NCI-H345 treated with DMSO at 0.1 percent for 48 hours (cell line): ENCODE data around the gene ZRSR2.
A peak's percentile ranks its signal among the peaks of the same experiment; 100 is the strongest.
"Not testable (repeated sequence)": the region's sequence is repeated elsewhere in the genome, so short reads cannot be mapped to it uniquely, and the experiment has no call there.

ENCODE experiments used
- DNase-seq: peaks from one replicate; lab custom pipeline; 2025; ENCODE audit not compliant: unreplicated experiment; lab: John Stamatoyannopoulos, UW

The ZRSR2 gene, protein sequence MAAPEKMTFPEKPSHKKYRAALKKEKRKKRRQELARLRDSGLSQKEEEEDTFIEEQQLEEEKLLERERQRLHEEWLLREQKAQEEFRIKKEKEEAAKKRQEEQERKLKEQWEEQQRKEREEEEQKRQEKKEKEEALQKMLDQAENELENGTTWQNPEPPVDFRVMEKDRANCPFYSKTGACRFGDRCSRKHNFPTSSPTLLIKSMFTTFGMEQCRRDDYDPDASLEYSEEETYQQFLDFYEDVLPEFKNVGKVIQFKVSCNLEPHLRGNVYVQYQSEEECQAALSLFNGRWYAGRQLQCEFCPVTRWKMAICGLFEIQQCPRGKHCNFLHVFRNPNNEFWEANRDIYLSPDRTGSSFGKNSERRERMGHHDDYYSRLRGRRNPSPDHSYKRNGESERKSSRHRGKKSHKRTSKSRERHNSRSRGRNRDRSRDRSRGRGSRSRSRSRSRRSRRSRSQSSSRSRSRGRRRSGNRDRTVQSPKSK

DNA sequence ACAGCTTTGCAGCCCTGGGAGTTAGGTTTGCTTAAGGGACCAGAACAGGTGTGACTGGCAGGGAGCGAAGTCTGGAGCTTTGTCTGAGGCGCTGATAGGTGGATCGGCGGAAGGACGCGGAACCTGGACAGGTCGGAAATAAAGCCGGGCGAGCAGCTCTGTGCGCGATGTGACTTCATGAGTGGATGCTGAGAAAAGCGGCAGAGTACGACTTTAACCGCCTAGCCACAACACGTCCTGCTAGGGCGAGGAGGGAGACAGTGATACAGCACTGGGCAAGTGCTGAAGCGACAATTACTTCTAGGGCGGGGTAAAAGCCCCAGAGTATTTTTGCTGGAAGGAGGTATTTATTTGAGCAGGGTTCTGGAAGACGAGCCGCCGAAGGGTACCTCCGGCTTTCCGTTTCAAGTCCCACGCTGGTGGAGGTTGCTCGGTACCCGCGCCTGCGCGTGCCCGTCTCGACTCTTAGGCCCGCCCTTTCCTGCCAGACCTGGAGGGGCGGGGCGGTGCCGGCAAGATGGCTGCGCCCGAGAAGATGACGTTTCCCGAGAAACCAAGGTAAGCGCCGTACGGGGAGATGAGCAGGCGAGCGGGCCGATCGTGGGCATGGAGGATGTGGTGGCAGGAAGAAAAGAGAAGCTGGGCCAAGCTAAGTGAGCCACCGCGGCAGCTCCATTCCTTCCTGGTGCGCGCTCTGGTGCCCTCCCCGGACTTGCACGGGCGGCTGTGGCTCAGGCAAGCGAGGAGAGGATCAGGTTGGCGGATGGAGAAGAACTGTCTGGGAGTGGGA, at the start of gene ZRSR2:
Gene ZRSR2, plus strand, starts transcription at position 506 of the 790 bp plus-strand sequence. Its CDS starts 12 bp downstream, at position 518.
- peak; percentile 81 for DNase-seq

DNA sequence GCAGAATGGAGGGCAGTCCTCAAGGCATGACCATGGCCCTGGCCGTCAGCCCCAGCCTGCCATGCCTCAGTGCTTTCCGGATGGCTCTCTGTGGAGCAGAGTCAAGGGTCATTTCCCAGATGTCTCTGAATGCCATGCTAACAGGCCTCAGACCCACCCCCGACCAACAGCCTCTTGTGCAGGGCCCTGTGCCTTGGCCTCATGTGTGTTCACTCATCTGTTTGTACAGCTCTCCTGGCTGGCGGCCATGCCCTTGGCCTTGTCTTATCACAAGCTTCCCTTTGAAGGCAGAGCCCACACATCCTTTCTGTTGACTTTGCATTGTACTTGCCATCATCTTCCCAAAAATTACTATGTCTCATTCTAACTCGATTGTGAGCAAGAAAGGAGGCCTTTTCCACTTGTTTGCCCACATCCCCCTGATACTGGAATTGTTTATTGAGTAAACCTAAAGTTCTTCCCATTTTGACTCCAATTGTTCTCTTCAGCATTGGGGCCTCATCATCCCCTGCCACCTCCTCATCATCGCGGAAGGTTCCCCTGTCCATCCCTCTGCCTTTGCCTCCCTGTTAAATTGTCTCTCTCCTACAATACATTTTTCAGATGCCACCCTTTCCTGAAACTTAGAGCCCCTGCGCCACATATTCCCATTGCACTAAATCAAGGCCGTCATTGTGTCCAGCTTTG, 46.0 kb upstream of the ZRSR2 start:
- DNase-seq, result no peak

DNA sequence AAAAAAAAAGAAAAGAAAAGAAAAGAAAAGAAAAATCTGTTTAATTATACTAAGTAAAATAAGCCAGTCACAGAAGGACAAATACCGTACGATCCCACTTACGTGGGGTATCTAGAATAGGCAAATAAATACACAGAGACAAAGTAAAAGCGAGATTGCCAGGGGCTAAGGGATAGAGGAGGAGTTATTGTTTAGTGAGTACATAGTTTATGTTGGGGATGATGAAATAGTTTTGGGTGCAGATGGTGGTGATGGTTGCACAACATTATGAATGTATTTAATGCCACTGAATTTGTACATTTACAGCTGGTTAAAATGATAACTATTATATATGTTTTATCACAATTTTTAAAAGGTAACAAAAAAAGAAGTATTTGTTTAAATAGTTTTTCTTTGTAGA, 45.1 kb upstream of the ZRSR2 start:
- DNase-seq, result no peak

DNA sequence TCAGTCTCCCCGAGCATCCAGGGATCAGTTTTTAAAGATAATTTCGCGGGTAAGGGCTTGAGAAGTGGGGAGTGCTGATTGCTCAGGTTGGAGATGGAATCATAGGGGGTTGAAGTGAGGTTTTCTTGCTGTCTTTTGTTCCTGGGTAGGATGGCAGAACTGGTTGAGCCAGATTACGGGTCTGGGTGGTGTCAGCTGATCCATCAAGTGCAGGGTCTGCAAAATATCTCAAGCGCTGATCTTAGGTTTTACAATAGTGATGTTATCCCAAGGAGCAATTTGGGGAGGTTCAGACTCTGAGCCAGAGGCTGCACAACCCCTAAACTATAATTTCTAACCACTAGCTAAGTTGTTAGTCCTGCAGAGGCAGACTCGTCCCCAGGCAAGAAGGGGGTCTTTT, 43.6 kb upstream of the ZRSR2 start:
- not testable (repeated sequence) for DNase-seq

DNA sequence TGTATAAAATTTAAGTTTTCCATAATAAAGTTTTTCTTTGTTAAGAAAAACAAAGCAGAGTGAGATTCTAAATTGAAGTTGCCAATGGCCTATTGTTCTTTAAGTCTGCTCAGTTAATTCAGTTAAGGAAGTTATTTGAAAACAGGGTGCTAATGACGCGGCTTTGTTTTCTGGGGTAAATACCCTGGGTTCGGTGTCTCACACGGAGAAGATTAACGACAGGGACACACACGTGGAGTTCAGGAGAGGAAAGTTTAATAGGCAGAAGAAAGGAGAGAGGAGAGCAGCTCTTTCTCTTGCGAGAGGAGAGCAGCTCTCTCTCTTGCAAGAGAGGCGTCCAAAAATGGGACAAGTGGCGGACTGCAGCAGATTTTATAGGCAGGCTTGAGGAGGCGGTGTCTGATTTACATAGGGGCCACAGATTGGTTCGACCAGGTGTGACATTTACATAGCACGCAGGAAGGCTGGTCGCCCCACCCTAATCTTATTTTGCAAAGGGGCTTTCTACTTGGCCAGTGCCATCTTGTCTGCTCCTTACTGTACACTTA, 42.6 kb upstream of the ZRSR2 start:
- no peak for DNase-seq

DNA sequence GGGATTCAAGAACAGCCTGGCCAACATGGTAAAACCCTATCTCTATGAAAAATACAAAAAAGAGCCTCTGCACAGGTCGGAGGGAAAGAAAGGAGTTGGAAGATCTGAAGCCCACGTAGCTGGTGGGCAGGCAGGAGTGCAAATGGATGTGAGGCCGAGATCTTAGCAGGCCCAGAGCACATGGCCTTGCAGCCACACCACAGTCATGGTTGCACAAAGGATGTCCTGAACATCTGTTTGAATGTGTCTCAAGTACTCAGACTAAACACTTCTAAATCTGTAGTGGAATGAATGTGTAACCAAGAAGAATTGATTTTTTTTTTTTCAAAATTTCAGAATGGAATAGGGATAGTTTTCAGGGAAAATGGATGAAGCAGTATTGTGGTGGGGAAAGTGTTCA, 41.4 kb upstream of the ZRSR2 start:
- no peak for DNase-seq

DNA sequence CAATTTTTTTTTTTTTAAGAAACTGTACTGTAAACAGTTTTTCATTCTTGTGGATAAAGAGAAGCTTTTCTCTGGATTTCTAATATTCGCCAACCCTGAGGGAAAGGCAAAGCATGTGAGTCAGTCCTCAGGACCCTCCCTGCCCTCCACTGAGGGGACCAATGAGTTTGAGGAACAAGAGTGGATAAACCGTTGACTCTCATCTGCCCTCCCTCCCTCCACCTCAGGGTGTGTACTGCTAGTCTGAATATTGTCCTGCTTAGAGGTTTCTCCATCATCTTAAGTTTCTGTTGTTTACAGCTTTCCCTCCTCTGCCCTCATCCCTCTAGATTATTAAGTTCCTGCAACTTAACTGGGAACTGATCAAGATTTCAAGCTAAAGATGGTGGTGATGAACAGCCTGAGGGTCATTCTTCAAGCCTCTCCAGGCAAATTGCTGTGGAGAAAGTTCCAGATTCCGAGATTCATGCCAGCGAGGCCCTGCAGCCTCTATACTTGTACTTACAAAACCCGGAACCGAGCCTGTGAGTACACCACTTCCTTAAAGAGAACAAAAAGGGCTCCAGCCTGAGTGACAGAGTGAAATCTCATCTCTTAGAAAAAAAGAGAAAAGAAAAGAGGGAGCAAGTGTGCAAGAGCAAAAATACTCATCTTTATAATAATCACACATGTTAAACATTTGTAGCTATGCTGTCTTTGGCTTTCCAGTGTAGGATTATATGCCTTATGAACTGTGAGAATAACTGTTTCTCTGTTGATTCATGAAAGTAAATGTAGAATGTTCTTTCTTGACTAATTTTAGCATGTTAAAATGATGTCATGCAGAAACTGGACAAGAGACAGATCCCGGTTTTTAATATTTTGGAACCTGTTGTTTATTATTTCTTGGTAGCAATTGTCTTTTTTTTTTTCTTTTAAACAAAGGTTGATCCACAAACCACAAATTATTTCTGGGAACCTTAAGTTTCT, 40.4 kb upstream of the ZRSR2 start:
- DNase-seq, result no peak

DNA sequence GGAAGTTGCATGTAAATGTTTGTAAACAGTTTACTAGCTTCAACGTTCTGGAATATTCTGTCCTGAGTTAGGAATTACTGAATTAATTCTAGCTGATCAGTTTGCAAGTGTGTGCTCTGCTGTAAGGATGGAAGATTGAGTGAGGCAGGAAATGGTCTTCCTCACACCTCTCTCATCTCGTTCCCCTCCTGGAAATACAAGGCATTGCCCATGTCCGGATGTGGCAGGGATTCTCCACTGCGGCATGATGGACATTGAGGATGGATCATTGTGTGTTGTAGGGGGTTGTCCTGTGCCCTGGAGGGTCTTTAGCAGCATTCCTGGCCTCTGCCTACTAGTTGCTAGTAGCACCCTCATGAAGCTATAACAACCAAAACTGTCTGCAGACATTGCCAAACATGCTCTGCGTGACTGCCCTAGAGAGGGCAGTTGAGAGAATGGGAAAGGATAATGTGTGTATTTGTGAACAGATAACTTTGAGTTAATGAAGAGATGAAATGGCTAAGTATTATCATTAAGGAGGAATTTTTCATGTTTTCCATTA, 39.6 kb upstream of the ZRSR2 start:
- no peak for DNase-seq

DNA sequence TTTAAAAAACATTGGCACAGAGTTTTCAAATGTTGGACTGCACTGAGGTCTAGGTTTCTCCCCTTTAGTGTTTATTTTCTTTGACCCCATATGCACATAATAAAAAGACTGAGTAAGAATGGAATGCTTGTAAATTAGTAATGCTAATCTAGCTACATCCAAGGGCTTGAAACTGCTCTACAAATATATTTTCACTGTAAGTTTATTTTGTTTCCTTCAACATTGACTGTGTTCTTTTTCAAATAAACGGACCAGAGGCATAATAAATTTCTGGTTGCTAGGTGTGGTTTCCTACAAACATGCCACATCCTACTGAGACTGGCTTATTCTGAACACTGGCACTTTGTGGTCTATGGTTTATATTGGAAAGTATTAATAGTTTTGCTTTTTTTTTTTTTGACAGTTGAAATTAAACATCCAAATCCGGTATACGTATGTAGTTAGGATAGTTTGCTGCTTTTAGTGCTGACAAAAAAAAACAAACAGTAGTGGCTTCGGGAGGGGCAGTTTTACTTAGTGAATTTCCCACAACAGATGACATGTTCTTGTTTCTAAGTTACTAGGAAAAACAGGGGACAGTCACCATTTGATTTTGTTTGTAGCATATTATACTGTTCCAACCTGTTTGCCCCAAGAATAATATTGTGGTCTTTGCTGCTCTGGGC, 39.0 kb upstream of the ZRSR2 start:
- DNase-seq, result no peak

DNA sequence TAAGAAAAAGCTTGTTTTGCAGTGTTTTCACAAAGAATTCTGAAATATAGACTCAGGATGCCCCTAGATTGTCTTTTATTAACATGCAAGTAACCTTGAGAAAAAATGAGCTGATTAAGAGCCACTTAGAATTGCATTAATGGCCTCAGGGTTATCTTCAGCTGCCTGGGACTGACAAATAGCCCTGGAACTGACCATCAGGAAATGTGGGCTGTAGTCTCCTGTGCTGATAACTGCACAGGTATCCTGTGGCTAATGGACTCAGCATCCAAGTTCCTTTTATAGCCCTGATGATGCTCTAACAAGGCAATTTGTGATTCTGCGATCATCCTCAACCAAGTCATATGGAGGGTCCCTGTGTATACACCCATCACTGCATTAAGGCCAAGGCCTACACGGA, 35.2 kb upstream of the ZRSR2 start:
- no peak for DNase-seq

DNA sequence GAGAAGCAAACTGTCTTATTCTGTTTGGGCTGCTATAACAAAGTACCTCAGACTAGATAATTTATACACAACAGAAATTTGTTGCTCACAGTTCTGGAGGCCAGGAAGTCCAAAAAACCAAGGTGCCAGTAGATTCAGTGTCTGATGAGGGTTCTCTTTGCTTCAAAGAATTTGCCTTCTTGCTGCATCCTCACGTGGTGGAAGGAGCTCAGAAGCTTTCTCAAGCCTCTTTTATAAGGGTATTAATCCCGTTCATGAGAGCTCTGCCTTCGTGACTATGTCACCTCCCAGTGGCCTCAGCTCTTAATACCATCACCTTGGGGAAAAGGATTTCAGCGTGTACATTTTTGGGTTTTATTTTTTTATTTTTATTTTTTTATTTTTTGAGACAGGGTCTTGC, 32.1 kb upstream of the ZRSR2 start:
- no peak for DNase-seq

DNA sequence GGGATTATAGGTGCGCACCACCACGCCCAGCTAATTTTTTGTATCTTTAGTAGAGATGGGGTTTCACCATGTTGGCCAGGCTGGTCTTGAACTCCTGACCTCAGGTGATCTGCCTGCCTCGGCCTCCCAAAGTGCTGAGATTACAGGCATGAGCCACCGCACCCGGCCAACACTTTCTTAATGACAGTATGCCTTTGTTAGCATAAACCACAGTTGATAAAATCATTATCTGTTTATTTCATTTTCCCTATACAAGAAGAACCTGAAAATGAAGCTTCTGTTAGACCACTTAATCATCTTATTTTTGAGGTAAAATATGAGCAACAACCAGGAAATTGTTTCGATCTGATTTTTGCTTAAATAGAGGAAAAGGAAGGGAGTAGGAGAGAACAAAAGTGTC, 30.4 kb upstream of the ZRSR2 start:
- DNase-seq, result not testable (repeated sequence)

DNA sequence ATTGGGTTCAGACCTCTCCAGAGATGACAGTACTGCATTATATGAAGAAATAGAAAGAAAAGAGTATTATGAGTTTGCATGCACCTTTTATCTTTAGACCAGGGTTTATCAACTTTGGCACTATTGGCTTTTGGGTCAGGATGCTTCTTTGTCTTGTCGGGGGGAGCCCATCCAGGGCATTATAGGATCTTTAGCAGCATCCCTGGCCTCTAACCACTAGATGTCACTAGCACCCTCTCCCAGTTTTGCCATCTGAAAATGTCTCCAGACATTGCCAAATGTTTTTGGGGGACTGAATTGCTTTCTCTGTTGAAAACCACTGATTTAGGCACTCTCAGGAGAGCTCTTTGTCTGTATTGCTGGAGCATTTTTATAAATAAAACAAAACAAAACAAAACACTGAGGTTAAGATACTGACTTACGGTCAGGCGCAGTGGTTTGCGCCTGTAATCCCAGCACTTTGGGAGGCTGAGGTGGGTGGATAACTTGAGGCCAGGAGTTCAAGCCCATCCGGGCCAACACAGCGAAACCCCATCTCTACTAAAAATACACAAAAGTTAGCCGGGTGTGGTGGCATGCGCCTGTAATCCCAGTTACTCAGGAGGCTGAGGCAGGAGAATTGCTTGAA, 28.6 kb upstream of the ZRSR2 start:
- no peak for DNase-seq

DNA sequence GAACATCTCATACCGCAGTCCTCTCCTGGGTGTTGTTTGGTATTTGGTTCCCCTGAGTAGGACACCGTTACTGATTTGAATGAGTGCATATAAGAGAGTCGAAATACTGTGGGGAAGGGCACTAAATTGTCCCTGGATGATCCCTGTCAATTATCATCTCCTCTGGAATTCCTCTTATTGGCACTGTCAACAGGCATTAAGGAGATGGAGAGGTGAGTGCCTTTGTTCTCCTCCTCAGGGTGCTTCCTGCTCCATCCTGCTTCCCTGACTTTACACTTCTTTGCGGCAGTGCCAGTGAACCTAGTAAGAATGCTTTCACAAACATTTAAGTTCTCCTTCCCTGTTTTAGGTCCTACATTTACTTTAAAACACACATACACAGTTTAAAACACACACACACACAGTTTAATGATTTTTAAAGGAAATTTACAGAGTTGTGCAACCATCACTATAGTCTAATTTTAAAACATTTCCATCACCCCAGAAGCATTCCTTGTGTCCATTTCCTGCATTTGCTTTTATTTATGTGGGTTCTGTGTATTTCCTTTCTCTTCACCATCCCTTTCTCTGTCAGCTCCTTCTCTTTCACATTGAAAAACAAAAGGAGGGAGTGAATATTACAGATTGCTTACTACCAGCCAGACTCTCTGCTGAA, 20.9 kb upstream of the ZRSR2 start:
- no peak for DNase-seq

DNA sequence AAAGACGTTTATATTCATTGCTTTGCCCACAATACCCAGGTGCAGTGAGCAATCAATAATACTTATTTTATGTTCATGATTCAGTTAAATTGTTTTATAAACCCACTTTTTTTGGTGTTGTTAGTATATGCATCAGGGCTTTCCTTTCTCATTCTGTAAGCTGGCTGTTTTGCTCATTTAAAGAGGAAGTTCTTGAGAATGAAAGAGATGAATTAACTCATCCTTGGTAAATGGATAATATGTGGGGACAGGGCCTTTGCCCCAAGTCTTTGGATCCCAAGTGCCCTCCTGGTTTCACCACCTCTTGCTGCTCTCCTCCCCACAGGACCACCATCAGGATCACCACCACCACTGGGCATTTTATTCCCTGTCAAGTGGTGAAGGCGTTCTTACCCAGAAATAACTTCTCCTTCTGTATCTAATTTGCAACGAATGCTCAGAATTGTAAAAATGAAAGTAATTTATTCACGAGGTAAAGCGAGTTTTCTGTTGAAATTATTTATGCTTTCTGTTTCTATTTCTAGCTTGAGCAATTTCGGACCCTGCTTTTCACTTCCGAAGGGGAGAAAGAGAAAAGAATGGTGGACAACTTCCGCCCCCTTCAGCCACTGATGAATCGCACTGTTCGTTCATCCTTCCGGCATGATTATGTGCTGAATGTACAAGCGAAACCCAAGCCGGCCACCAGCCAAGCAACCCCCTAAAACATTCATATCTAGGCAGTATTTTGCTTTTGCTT, 8.2 kb upstream of the ZRSR2 start:
- DNase-seq, result no peak

DNA sequence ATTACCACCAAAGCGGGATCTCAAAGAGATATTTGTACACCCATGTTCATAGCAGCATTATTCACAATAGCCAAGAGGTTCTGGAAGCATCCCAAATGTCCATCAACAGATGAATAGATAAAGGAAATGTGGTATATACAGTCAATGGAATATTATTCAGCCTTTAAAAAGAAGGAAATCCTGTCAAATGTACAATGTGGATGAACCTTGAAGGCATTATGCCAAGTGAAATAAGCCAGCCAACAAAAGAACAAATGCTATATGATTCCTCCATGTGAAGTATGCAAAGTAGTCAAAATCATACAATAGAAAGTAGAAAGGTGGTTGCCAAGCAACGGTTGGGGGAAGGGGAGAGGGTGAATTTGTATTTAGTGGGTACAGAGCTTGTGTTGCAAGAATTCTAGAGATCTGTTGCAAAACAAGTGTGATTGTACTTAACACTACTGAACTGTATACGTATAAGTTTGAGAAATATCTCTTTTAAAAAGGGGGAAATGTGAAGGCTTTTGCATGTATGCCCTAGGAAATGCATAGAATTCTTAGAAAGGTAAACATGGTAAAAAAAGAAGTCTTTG, 5.0 kb upstream of the ZRSR2 start:
- no peak for DNase-seq

DNA sequence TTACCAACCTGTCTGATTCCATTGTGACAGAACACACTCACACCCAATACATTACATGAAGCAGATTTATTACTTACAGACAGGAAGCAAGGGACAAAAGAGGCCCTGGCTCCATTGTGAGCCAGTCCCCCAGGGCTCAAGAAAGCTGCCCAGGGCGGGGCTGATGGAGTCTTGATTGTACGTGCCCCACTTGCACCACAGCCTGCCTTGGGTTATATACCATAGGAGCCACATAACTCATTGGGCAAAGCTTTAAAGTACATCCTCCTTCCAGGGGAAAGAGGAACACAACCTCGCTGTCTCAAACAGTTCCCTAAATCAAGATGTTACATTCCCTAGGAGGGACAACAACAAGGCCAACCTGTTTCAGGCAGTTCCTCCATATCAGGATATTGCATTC, 3.4 kb upstream of the ZRSR2 start:
- DNase-seq, result no peak
